SK-N-MC (cell line): ENCODE data around the gene L3MBTL3.

ENCODE experiments used
- EZH2 ChIP-seq: fragments of 200-600 bp; sonication (generic); IDR thresholded peaks from one replicate; pipeline ENCODE4 v1.6.1; 2017; ENCODE audit warnings: antibody characterized with exemption
- FOXP2 ChIP-seq: optimal IDR thresholded peaks from 2 replicates; pipeline ENCODE3; 2011; ENCODE audit warnings: mild to moderate bottlenecking, moderate library complexity; ENCODE audit not compliant: insufficient read depth; ENCODE audit errors: extremely low read length, control extremely low read depth
- POLR2AphosphoS5 ChIP-seq: IDR thresholded peaks from 2 replicates; pipeline ENCODE4 v1.6.1; 2012; ENCODE audit warnings: mild to moderate bottlenecking, low read depth, low read length, borderline replicate concordance

GRCh38 chr6:130147111-130147510 lies 128.7 kb downstream of the L3MBTL3 start:
- no peak for TF ChIP-seq POLR2AphosphoS5
- no peak for TF ChIP-seq EZH2
- TF ChIP-seq FOXP2, result no peak
